ENCODE results near the gene AMBRA1. TPM values are rescaled to one million over a fixed set of nuclear protein-coding genes. Genes with fewer than 3 reads are reported as not detected.

The AMBRA1 gene
- total RNA-seq, 1 donor from 2014 or later: 11.3 TPM

- FAIRE-seq (no peak), DNase-seq (ENCODE audit: low read depth) (no peak)
- Histone ChIP-seq H3K36me3 (ENCODE audit: control insufficient read depth, insufficient read depth, low read length) (peaks cover 2% of the 10 kb centered on the region), H3K27me3 (ENCODE audit: control insufficient read depth, insufficient read depth, low read length) (no peaks in the 10 kb centered on the region), H3K4me3 (ENCODE audit: low read depth, low read length) (no peak overlapping the region)
- TF ChIP-seq CTCF (IDR thresholded peaks at IDR 0.05; ENCODE audit: insufficient read depth, low read length, severe bottlenecking): no peak
These were observed 166.5 kb downstream of the AMBRA1 start for GRCh38 chr11:46427364-46427763.

GRCh38 chr11:46426233-46426991 is 167.4 kb downstream of the AMBRA1 start:
- Histone ChIP-seq H3K27me3 (ENCODE audit: control insufficient read depth, insufficient read depth, low read length) (no peaks in the 10 kb centered on the region), H3K4me3 (ENCODE audit: low read depth, low read length) (no peak overlapping the region), H3K36me3 (ENCODE audit: control insufficient read depth, insufficient read depth, low read length) (peaks cover 2% of the 10 kb centered on the region)
- no peak for DNase-seq (ENCODE audit: low read depth)
- FAIRE-seq: no peak
- no peak for TF ChIP-seq CTCF (IDR thresholded peaks at IDR 0.05; ENCODE audit: insufficient read depth, low read length, severe bottlenecking)

GRCh38 chr11:46422588-46422987 is 171.2 kb downstream of the AMBRA1 start:
- no peaks in the 10 kb centered on the region for H3K27me3 ChIP-seq (ENCODE audit: control insufficient read depth, insufficient read depth, low read length)
- TF ChIP-seq CTCF (IDR thresholded peaks at IDR 0.05; ENCODE audit: insufficient read depth, low read length, severe bottlenecking): no peak
- H3K36me3 ChIP-seq (ENCODE audit: control insufficient read depth, insufficient read depth, low read length): no peaks in the 10 kb centered on the region
- FAIRE-seq (no peak), DNase-seq (ENCODE audit: low read depth) (no peak)
- no peak overlapping the region for H3K4me3 ChIP-seq (ENCODE audit: low read depth, low read length)

GRCh38 chr11:46421257-46421880 is 172.5 kb downstream of the AMBRA1 start:
- Histone ChIP-seq H3K27me3 (ENCODE audit: control insufficient read depth, insufficient read depth, low read length) (no peaks in the 10 kb centered on the region), H3K36me3 (ENCODE audit: control insufficient read depth, insufficient read depth, low read length) (no peaks in the 10 kb centered on the region), H3K4me3 (ENCODE audit: low read depth, low read length) (no peak overlapping the region)
- no peak for TF ChIP-seq CTCF (IDR thresholded peaks at IDR 0.05; ENCODE audit: insufficient read depth, low read length, severe bottlenecking)
- FAIRE-seq: peak; percentile 7
- DNase-seq (ENCODE audit: low read depth): no peak

- FAIRE-seq: no peak
- no peaks in the 10 kb centered on the region for H3K27me3 ChIP-seq (ENCODE audit: control insufficient read depth, insufficient read depth, low read length)
- no peaks in the 10 kb centered on the region for H3K36me3 ChIP-seq (ENCODE audit: control insufficient read depth, insufficient read depth, low read length)
- DNase-seq (ENCODE audit: low read depth): no peak
- H3K4me3 ChIP-seq (ENCODE audit: low read depth, low read length): no peak overlapping the region
- no peak for TF ChIP-seq CTCF (IDR thresholded peaks at IDR 0.05; ENCODE audit: insufficient read depth, low read length, severe bottlenecking)
These were observed 173.3 kb downstream of the AMBRA1 start for GRCh38 chr11:46420513-46420912.
